ENCODE measurements around the gene KRT37. TPM values are rescaled to one million over a fixed set of nuclear protein-coding genes. Genes with fewer than 3 reads are reported as not detected.

KRT37 gene
- total RNA-seq, 2 donors from 2014 or later, result not detected

- no peaks in the 10 kb centered on the region for H3K9me3 ChIP-seq
- TF ChIP-seq POLR2A (IDR thresholded peaks at IDR 0.05) (no peak), CTCF (IDR thresholded peaks at IDR 0.05) (no peak)
- H3K4me1 ChIP-seq, result no peaks in the 10 kb centered on the region
- no peaks in the 10 kb centered on the region for H3K36me3 ChIP-seq (replicated peaks in 1 of 2; ENCODE audit: insufficient read depth in 1 of 2, low read depth in 2 of 2)
- 73 to 97% methylated on average over 4 to 10 of the region's 10 CpGs for WGBS, 2 donors
- intact Hi-C loops (cut with DNase I), result no loop called here
- H3K4me3 ChIP-seq, result no peak within 1 kb of the TSS
- no peak for ATAC-seq
- DNase-seq, result no peak
- H3K27me3 ChIP-seq, result no peaks in the 10 kb centered on the region
- no peak within 1 kb of the TSS for H3K27ac ChIP-seq
Observed at GRCh38 chr17:41440531-41441033, 16.2 kb upstream of the KRT37 start, which contains the start of gene KRT38. KRT38 (minus strand) TSS chr17:41440983; CDS start chr17:41440921, 62 bp downstream.

- intact Hi-C loops (cut with DNase I), result no loop called here
- no peaks in the 10 kb centered on the region for H3K9me3 ChIP-seq
- WGBS, 2 donors, result 57 to 60% methylated on average over 5 of the region's 5 CpGs
- ATAC-seq (no peak), DNase-seq (no peak)
- H3K36me3 ChIP-seq (replicated peaks in 1 of 2; ENCODE audit: insufficient read depth in 1 of 2, low read depth in 2 of 2), result no peaks in the 10 kb centered on the region
- H3K27ac ChIP-seq, result no peak overlapping the region
- H3K27me3 ChIP-seq, result no peaks in the 10 kb centered on the region
- no peaks in the 10 kb centered on the region for H3K4me1 ChIP-seq
- H3K4me3 ChIP-seq, result no peak overlapping the region
- TF ChIP-seq CTCF (IDR thresholded peaks at IDR 0.05) (no peak), POLR2A (IDR thresholded peaks at IDR 0.05) (no peak)
Observed at GRCh38 chr17:41439375-41439774, 15.0 kb upstream of the KRT37 start.

- H3K4me1 ChIP-seq, result no peaks in the 10 kb centered on the region
- H3K9me3 ChIP-seq, result no peaks in the 10 kb centered on the region
- DNase-seq (no peak), ATAC-seq (no peak)
- H3K27me3 ChIP-seq, result no peaks in the 10 kb centered on the region
- H3K27ac ChIP-seq, result no peak overlapping the region
- intact Hi-C loops (cut with DNase I), result no loop called here
- 74 to 77% methylated on average over 9 of the region's 9 CpGs for WGBS, 2 donors
- no peak overlapping the region for H3K4me3 ChIP-seq
- H3K36me3 ChIP-seq (replicated peaks in 1 of 2; ENCODE audit: insufficient read depth in 1 of 2, low read depth in 2 of 2), result no peaks in the 10 kb centered on the region
- TF ChIP-seq POLR2A (IDR thresholded peaks at IDR 0.05) (no peak), CTCF (IDR thresholded peaks at IDR 0.05) (no peak)
Observed at GRCh38 chr17:41437769-41438168, 13.4 kb upstream of the KRT37 start.

- TF ChIP-seq CTCF (IDR thresholded peaks at IDR 0.05) (no peak), POLR2A (IDR thresholded peaks at IDR 0.05) (no peak)
- Histone ChIP-seq H3K4me1 (no peaks in the 10 kb centered on the region), H3K27me3 (no peaks in the 10 kb centered on the region), H3K9me3 (no peaks in the 10 kb centered on the region), H3K4me3 (no peak overlapping the region), H3K27ac (no peak overlapping the region), H3K36me3 (replicated peaks in 1 of 2; ENCODE audit: insufficient read depth in 1 of 2, low read depth in 2 of 2) (no peaks in the 10 kb centered on the region)
- ATAC-seq, result no peak
- 61 to 68% methylated on average over 7 of the region's 7 CpGs for WGBS, 2 donors
- no peak for DNase-seq
- intact Hi-C loops (cut with DNase I), result no loop called here
Observed at GRCh38 chr17:41437254-41437653, 12.9 kb upstream of the KRT37 start.

- intact Hi-C loops (cut with DNase I), result no loop called here
- 62 to 75% methylated on average over 5 of the region's 5 CpGs for WGBS, 2 donors
- H3K4me3 ChIP-seq, result no peak overlapping the region
- no peaks in the 10 kb centered on the region for H3K9me3 ChIP-seq
- no peaks in the 10 kb centered on the region for H3K27me3 ChIP-seq
- no peaks in the 10 kb centered on the region for H3K36me3 ChIP-seq (replicated peaks in 1 of 2; ENCODE audit: insufficient read depth in 1 of 2, low read depth in 2 of 2)
- no peak overlapping the region for H3K27ac ChIP-seq
- DNase-seq, result no peak
- ATAC-seq, result no peak
- H3K4me1 ChIP-seq, result no peaks in the 10 kb centered on the region
- TF ChIP-seq POLR2A (IDR thresholded peaks at IDR 0.05) (no peak), CTCF (IDR thresholded peaks at IDR 0.05) (no peak)
Observed at GRCh38 chr17:41434415-41434814, 10.0 kb upstream of the KRT37 start.

Measured in body of pancreas (tissue), 4 donors.